NCI-H1092 (cell line): ENCODE results near the gene TLK1.
"Not testable (repeated sequence)": the region's sequence is repeated elsewhere in the genome, so short reads cannot be mapped to it uniquely, and the experiment has no call there.

Experiments
- DNase-seq: peaks from one replicate; lab custom pipeline; 2025; lab: John Stamatoyannopoulos, UW

TLK1 gene

GRCh38 chr2:171081649-171082111 lies 79.0 kb downstream of the TLK1 start:
- DNase-seq: no peak

DNA sequence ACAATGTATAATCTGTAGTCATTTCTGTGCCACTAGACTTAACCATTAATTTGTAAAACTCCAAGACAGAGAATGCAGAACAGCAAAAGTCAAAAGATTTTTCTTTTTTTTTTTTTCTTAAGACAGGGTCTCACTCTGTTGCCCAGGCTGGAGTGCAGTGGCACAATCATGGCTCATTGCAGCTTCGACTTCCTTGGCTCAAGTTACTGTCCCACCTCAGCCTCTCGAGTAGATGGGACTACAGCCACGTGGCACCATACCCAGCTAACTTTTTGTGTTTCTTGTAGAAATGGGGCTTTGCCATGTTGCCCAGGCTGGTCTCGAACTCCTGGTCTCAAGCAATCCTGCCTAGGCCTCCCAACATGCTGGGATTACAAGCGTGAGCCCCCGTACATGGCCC lies 80.1 kb downstream of the TLK1 start:
- DNase-seq: no peak

GRCh38 chr2:171076422-171076821 lies 84.3 kb downstream of the TLK1 start:
- DNase-seq: not testable (repeated sequence)

GRCh38 chr2:171072164-171072563 lies 88.5 kb downstream of the TLK1 start:
- no peak for DNase-seq

- no peak for DNase-seq
Measured at GRCh38 chr2:171069286-171069956, 91.3 kb downstream of the TLK1 start.

DNA sequence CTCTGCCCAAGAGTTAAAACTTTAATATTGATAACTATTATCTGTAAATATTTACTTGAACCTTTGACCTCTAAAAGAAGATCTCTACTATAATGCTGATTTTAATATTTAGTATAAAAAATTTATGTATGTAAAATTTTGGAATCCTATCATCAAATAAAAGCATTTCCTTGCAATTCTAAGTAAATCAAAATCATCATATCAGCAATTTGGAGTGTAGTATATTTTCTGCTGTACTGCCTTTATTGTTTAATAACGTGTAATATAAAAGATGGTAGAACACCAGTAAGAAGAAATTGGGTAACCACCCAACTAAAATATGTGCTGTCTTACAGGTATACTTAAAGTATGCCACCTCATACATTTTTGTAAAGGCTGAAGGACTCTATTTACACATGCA lies 94.6 kb downstream of the TLK1 start:
- DNase-seq: no peak

GRCh38 chr2:171057575-171057974 lies 103.1 kb downstream of the TLK1 start:
- no peak for DNase-seq

DNA sequence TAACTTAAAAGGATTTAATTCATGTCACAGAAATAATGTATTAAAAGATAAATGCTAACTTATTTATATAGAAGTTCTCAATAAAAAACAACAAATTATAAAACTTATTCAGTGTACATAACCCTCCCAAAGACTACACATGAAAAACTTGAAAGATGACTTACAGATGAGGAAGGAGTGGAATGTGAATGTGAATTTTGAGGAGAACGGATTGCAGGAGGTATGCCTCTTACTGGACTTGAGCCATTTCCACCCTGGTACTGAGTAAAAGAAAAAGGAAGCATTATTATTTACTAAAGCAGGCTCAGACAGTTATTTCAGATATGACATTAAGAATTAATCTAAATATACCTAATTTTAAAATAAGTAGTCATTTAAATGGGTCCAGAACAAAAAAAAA lies 104.4 kb downstream of the TLK1 start:
- DNase-seq: no peak

DNA sequence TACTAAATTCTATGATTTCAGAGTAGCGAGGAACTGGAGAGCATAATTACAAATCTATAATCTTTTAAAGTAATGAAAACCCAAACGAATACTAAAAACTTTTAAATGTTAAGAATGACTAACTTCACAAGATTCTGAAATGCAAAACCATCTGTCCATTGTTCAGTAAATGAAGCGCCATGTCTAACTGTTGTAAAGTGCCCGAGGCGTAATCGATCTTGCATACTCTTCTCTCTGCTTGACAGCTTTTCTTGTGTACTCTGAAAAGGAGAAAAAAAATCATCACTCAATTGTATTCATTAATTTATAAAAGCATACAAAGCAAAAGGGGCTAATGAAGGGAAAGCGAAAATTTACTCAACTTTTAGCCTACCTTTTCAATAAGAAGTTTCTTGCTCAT lies 111.0 kb downstream of the TLK1 start:
- no peak for DNase-seq

- no peak for DNase-seq
Measured at GRCh38 chr2:171046048-171046560, 114.6 kb downstream of the TLK1 start.

DNA sequence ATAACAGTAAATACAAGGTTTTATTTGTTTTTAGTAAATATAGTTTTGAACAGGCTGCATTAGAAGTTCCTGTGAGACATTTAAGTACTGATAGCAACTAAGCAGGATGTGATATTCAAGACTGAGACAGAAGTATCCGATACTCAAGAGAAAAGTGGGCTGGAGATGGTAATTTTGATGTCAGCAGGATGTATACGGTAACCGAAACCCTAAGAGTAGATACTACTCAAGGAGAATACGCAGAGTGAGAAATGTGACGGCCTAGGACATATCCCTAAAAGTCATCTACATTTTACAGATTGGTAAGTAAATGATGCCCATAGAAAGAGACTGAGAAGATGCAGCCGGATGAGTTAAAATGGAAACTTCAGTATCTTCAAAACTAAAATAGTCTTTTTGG lies 116.3 kb downstream of the TLK1 start:
- DNase-seq: no peak

- DNase-seq: no peak
Measured at GRCh38 chr2:171042253-171042969, 118.3 kb downstream of the TLK1 start.

GRCh38 chr2:171036532-171036931 lies 124.2 kb downstream of the TLK1 start:
- no peak for DNase-seq

GRCh38 chr2:171034315-171034714 lies 126.4 kb downstream of the TLK1 start:
- DNase-seq: no peak

DNA sequence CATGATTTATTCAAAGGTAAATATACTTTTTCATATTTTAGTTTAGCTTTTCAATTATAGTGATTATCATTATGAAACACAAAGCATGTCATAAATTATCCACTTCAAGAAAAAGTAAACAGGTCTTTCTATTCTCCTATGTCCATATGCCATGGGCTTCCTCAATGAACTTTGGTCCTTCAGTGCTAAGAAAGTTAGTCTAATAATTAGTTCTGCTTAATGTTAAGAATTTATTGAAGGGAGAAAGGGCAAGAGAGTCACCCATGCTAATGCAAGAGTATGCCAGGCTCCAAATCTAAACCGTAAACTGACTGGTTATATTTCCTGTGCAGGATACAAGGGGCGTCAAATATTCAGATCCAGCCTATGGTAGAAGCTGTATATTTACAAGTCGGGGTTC lies 135.5 kb downstream of the TLK1 start:
- DNase-seq: no peak

DNA sequence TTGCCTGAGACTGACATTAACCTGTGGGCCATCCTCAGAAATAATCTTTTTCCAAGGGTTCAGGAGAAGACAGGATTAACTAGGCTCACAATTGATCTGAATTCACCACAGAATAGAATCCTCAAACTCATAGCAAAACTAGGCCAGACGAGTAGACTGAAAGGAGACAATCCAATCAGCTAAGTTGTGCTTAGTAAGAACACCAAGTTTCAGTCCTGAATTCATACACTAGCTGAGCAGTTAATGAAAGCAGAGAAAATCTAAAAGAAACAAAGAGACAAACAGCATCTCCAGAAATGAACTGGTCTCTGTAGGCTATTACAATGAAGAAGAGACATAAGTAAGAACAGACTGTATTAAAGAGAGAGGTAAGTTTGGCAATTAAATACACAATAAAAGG lies 142.2 kb downstream of the TLK1 start:
- DNase-seq: no peak

- no peak for DNase-seq
Measured at GRCh38 chr2:171016125-171016524, 144.6 kb downstream of the TLK1 start.

DNA sequence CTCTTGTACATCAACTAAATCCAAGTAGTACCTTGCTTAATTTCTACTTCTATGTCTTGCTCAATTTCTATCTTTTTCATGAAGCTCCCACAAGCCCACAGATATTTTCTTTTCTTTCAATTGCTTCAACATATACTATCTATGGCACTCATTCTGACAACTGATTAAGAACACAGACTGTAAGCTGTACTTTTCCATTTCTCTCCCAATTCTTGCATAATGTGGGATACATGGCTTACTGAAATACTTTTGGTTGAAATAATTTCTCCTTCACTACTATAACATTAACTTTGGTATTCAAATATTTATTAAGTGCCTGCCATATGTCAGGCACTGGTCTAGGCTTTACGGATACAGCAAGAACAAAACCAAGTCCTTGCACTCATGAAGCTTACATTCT lies 146.8 kb downstream of the TLK1 start:
- no peak for DNase-seq

DNA sequence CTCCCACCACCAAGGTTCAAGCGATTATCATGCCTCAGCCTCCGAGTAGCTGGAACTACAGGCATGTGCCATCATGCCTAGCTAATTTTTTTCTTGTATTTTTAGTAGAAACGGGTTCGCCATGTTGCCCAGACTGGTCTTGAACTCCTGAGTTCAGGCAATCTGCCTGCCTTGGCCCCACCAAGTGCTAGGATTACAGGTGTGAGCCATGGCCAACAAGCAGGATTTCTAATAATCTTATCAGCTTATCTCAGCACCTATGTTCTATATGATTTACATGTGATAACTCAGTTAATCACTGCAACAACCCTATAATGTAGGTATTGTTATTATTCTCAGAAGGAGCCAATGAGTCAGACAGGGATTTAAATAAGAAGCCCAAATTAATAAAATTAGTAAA lies 151.3 kb downstream of the TLK1 start:
- DNase-seq: no peak

- DNase-seq: no peak
Measured at GRCh38 chr2:171008550-171009205, 152.0 kb downstream of the TLK1 start.

DNA sequence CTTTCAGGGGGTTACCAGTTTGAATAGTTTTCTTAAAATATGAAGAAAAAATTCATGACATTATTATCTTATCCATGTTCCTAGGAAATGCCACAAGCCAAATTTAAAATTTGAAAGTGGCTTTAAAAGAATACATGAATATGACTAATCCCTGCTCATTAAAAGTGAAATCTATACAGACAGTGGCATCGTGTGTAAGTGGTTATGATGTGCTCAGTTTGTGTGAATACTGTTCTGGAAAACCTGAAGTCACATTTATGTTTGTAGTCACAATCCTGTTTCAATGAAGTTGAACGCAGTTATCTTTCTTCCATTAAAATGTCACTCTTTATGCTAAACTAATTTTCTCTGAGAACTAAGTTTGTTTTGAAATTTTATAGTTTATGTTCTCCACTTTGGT lies 155.9 kb downstream of the TLK1 start:
- no peak for DNase-seq

DNA sequence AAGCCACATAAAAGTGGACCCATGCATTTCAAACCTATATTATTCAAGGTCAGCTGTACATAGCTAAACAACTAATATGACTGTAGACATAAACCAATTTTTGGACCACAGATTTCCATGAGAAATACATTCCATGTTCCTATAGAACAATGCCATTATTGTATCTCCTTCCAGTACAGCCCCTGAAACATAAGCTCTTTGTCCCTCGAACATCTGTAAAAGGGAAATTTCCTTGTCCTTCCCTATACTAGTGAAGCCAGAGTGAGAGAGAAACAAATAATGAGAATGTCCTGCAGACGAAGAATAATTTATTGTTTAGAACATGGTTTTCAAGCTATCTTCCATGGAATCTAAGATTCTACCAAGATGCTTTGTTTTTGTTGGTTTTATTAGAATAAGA lies 156.3 kb downstream of the TLK1 start:
- DNase-seq: no peak

DNA sequence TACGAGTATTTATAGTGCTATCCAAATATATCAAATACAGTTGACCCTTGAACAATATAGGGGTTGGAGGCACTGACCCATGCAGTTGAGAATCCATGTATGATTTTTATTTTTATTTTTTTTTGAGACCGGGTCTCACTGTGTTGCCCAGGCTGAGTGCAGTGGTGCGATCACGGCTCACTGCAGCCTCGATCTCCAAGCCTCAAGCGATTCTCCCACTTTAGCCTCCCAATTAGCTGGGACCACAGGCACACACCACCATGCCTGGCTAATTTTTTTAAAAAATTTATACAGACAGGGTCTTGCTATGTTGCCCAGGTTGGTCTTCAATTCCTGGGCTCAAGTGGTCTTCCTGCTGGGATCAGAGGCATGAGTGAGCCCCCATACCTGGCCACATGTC lies 161.0 kb downstream of the TLK1 start:
- DNase-seq: no peak
